HUDEP-2 (cell line): Measurements from ENCODE around the gene RPS8.
"Not testable (repeated sequence)": the region's sequence is repeated elsewhere in the genome, so short reads cannot be mapped to it uniquely, and the experiment has no call there.

Source experiments
- DNase-seq, 76 experiments: peaks; one replicate each; lab custom pipeline; 2025; ENCODE audit not compliant: unreplicated experiment in 76 of 76; lab: John Stamatoyannopoulos, UW

The RPS8 gene

GRCh38 chr1:44778705-44779576 lies 3.6 kb downstream of the RPS8 start:
- no peak for DNase-seq

- no peak for DNase-seq
Measured at GRCh38 chr1:44780583-44781121, 5.3 kb downstream of the RPS8 start.

DNA sequence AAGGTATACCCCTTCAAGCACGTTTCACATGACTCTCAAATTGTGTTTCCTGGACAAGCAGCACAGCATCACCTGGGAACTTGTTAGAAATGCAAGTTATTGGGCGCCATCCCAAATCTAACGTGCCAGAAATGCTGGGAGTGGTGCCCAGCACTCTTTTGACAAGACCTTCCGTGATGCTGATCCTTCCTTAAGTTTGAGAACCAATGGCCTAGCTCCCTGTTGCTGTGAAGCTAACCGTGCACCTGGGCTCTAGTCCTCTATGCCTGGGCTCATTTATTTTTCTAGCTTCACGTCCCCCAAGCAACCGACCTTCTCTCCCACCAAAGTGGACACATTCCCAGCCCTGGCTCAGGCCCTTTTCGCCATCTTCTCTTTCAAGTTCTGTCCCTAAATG lies 8.4 kb downstream of the RPS8 start:
- DNase-seq: no peak

- DNase-seq: no peak
Measured at GRCh38 chr1:44784094-44785028, 9.0 kb downstream of the RPS8 start.

- no peak for DNase-seq
Measured at GRCh38 chr1:44785029-44785380, 9.7 kb downstream of the RPS8 start.

- no peak for DNase-seq
Measured at GRCh38 chr1:44785501-44786137, 10.3 kb downstream of the RPS8 start.

DNA sequence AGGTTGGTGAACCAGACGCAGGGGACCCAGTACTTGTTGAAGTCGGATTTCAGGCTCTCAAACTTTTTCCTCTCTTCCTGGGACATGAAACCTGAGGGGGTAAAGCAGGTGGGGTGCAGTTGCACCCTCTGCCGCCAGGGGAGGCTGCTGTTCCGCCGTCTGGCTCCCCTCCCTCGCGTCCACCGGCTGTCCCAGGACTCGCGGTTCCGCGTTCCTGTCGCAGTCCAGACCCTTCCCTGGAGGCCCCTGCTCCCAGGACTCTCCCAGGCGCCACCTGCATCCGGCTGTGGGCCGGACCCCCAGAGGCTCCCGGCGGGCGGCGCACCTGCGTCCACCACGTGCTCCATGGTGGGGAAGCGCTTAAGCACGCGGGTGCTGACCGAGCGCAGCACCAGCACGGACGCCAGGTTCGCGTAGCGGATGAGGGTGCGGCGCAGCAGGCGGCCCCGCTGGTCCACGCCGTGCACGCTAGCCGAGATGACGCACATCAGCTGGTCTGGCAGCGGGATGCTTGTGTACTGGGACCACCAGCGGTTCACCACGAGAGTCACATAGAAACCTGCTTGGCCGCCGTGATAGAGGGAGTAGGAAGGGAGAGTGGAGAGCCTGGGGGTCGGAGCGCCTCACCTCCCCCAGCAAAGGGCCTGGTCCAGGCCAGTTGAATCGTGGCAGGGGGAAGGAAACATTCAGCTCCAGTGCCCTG lies 10.9 kb downstream of the RPS8 start:
- peak in 70 of 76 experiments; percentile 16 to 97 (median 62) for DNase-seq

DNA sequence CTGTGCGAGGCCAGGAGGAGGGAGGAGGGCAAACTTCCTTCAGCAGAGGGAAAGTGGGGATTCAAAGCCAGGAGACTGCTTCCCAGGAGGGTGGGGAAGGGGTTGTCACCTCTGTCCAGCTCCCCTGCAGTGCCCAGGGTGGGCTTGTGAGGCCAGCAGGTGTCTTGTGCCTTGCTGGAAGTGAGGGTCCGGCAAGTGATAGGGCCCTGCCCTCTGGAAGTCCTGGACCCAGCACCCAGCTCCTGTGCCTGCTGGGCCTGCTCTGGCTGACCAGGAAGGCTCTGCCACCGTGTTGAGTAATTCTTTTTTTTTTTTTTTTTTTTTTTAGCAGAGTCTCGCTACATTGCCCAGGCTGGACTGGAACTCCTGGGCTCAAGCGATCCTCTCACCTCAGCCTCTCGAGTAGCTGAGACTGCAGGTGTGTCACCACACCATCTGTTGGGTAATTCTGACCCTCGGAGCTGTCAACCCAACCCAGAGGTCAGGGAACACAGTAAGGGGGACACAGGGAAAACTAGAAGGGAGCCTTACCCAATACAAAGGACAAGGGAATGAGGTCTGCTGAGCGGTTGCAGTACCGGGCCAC lies 11.6 kb downstream of the RPS8 start:
- no peak for DNase-seq

GRCh38 chr1:44787506-44787905 lies 12.2 kb downstream of the RPS8 start:
- no peak for DNase-seq

- no peak for DNase-seq
Measured at GRCh38 chr1:44788120-44788860, 12.9 kb downstream of the RPS8 start, which contains the start of gene BEST4. Gene BEST4, minus strand, starts transcription at chr1:44788170. Its CDS starts 465 bp downstream, at chr1:44787705.

- DNase-seq: no peak
Measured at GRCh38 chr1:44790968-44791801, 15.8 kb downstream of the RPS8 start.

GRCh38 chr1:44792736-44793502 lies 17.6 kb downstream of the RPS8 start:
- no peak for DNase-seq

DNA sequence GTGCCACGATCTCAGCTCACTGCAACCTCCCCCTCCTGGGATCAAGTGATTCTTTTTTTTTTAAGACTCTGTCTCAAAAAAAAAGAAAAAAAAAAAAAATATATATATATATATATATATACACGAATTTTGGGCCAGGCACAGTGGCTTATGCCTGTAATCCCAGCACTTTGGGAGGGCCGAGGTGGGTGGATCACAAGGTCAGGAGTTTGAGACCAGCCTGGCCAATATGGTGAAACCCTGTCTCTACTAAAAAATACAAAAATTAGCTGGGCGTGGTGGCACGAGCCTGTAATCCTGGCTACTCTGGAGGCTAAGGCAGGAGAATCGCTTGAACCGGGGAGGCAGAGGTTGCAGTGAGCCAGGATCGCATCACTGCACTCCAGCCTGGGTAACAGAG lies 22.5 kb downstream of the RPS8 start:
- DNase-seq: not testable (repeated sequence)

GRCh38 chr1:44798481-44799365 lies 23.4 kb downstream of the RPS8 start:
- DNase-seq: no peak

DNA sequence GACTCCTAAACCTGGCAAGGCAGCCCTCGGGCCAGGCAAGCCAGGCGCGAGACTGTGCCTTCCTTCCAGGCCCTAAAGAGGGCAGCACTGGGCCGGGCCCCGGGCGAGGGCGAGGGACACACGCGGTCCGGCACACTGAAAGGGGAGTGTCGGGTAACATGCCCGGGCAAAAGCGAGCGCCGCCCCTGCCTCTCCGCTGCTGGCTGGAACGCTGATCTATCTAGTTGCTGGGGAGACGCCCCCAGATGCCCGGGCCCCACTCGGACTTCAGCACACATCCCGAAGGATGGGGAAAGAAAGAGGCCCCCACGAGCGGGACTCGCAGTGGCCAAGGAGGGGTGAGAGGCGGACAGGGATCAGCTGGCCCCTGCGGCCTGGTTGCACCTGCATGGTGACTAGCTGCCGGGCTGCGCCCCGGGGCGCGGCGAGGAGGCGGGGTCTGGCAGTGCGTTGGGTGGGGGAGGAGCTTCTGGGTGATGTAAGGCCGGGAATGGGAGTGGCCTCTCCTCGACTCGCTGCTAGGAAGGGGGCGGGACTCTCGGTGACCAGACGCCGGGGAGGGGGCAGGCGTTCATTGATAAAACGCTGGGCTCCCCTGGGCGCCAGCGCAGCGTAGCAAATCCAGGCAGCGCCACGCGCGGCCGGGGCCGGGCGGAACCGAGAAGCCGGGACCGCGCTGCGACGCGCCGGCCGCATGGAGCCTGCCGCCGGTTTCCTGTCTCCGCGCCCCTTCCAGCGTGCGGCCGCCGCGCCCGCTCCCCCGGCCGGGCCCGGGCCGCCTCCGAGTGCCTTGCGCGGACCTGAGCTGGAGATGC lies 24.6 kb downstream of the RPS8 start, which contains the start of gene PLK3:
TSS of gene PLK3 (plus strand) at position 608 of the 815 bp plus-strand sequence. CDS start at position 695, 87 bp downstream.
- peak in 75 of 76 experiments; percentile 70 to 99 (median 96) for DNase-seq
